GM12878 (cell line): ENCODE results near the gene PTPN18. TPM values are rescaled to one million over a fixed set of nuclear protein-coding genes. Genes with fewer than 3 reads are reported as not detected.
A peak's percentile ranks its signal among the peaks of the same experiment; 100 is the strongest.

Source experiments
- ATAC-seq: fragments of 200-7000 bp; cut with Tn5 transposase; 3 replicates; pipeline ENCODE4 v1.9.1; 2020; ENCODE audit warnings: mild to moderate bottlenecking, moderate library complexity
- BruUV-seq: library from RNA; stranded (reverse); fragments of 400-500 nt; replicated peaks from 2 replicates; lab custom pipeline; 2021; lab: Mats Ljungman, UMichigan
- CTCF ChIA-PET: fragments of 300-600 bp; sonication (Branson Sonifier 250); formaldehyde crosslinking; extraction: SDS; loops from one replicate; lab custom pipeline; 2021; ENCODE audit warnings: inconsistent platforms; lab: Yijun Ruan, JAX
- POLR2A ChIA-PET: fragments of 350-600 bp; formaldehyde crosslinking; extraction: SDS; loops from one replicate; lab custom pipeline; 2021; ENCODE audit warnings: inconsistent platforms; lab: Charles Lee
- RAD21 ChIA-PET: fragments of 300-600 bp; sonication (Branson Sonifier 250); formaldehyde crosslinking; loops from one replicate; lab custom pipeline; 2023; ENCODE audit warnings: antibody characterized with exemption; ENCODE audit not compliant: unreplicated experiment; lab: Charles Lee
- SMC1A ChIA-PET: fragments of 300-600 bp; sonication (Branson Sonifier 250); formaldehyde crosslinking; loops from one replicate; lab custom pipeline; 2023; ENCODE audit not compliant: unreplicated experiment, uncharacterized antibody; lab: Charles Lee
- DNase-seq: peaks from one replicate; pipeline ENCODE4 v3.0.0-alpha.2; 2011; ENCODE audit warnings: low read depth, low spot score
- FAIRE-seq: peaks from 3 replicates; lab custom pipeline; 2011; peaks lifted over from hg19 to GRCh38; lab: Jason Lieb, UNC
- H2AFZ ChIP-seq: 2 replicates; pipeline ENCODE4 v1.6.0; 2011; ENCODE audit warnings: low read depth, low read length, control low read depth; ENCODE audit not compliant: control insufficient read depth
- H3K27ac ChIP-seq: 2 replicates; pipeline ENCODE4 v1.5.1; 2011; ENCODE audit warnings: control low read depth; ENCODE audit not compliant: control insufficient read depth, insufficient read depth
- H3K27me3 ChIP-seq, 2 experiments: replicated peaks in 1 of 2; 2 replicates each; pipeline versions ENCODE4 v1.6.0 to v1.6.1; 2011; ENCODE audit warnings: low read length in 1 of 2; ENCODE audit not compliant: control insufficient read depth in 2 of 2, insufficient read depth in 2 of 2
- H3K36me3 ChIP-seq, 2 experiments: 2 replicates each; pipeline ENCODE4 v1.5.1; 2011; ENCODE audit warnings: low read length in 1 of 2; ENCODE audit not compliant: control insufficient read depth in 2 of 2, insufficient read depth in 2 of 2
- H3K4me1 ChIP-seq: 2 replicates; pipeline ENCODE4 v1.6.1; 2011; ENCODE audit warnings: mild to moderate bottlenecking, low read length, moderate library complexity, mixed read lengths; ENCODE audit not compliant: control insufficient read depth, insufficient read depth
- H3K4me2 ChIP-seq: 2 replicates; pipeline ENCODE4 v1.6.0; 2011; ENCODE audit warnings: control low read depth; ENCODE audit not compliant: control insufficient read depth, insufficient read depth
- H3K4me3 ChIP-seq: fragments of 200-600 bp; sonication (generic); 2 replicates; pipeline ENCODE4 v1.5.1; 2016
- H3K79me2 ChIP-seq: 2 replicates; pipeline ENCODE4 v1.6.0; 2011; ENCODE audit warnings: low read length; ENCODE audit not compliant: control insufficient read depth, insufficient read depth
- H3K9ac ChIP-seq: 2 replicates; pipeline ENCODE4 v1.8.0; 2011; ENCODE audit warnings: low read length, control low read depth, mixed read lengths; ENCODE audit not compliant: control insufficient read depth, insufficient read depth
- H3K9me3 ChIP-seq: replicated peaks from 3 replicates; pipeline ENCODE4 v1.5.1; 2011; ENCODE audit warnings: mild to moderate bottlenecking, low read length; ENCODE audit not compliant: control insufficient read depth, insufficient read depth
- H4K20me1 ChIP-seq: 2 replicates; pipeline ENCODE4 v1.6.0; 2011; ENCODE audit not compliant: control insufficient read depth, insufficient read depth
- DPF2 ChIP-seq: fragments of 450-650 bp; IDR thresholded peaks from 2 replicates; pipeline ENCODE4 v1.6.1; 2017; ENCODE audit warnings: mild to moderate bottlenecking
- ETV6 ChIP-seq, 2 experiments: fragments of 450-650 bp in 1 of 2; IDR thresholded peaks in 1 of 2; conservative IDR thresholded peaks in 1 of 2; 2 replicates each; pipeline ENCODE4 v1.6.1; 2014; ENCODE audit warnings: antibody characterized with exemption in 1 of 2, borderline replicate concordance in 1 of 2, low read depth in 1 of 2, mild to moderate bottlenecking in 1 of 2, moderate library complexity in 1 of 2
- NFXL1 ChIP-seq: fragments of 450-650 bp; IDR thresholded peaks from 2 replicates; pipeline ENCODE4 v1.6.1; 2017; ENCODE audit warnings: antibody characterized with exemption, mild to moderate bottlenecking, borderline replicate concordance
- SMARCA5 ChIP-seq: fragments of 450-650 bp; IDR thresholded peaks from 2 replicates; pipeline ENCODE4 v1.6.1; 2017; ENCODE audit warnings: mild to moderate bottlenecking
- YBX1 ChIP-seq: fragments of 450-650 bp; IDR thresholded peaks from 2 replicates; pipeline ENCODE4 v1.6.1; 2016; ENCODE audit warnings: antibody characterized with exemption
- WGBS: methylation state at CpG from one replicate; pipeline ENCODE4 v1.1.6; 2016; ENCODE audit warnings: low lambda C conversion rate; ENCODE audit not compliant: insufficient replicate concordance, insufficient coverage; ENCODE audit errors: missing lambda C conversion rate; 5-methylcytosine and 5-hydroxymethylcytosine counted together
- in situ Hi-C: fragments of 300-500 bp; cut with MboI; formaldehyde crosslinking; loops from 9 replicates; pipeline ENCODE4 v1.14.3; 2018; ENCODE audit warnings: mixed read lengths
- intact Hi-C: fragments of 100-400 bp; cut with micrococcal nuclease; formaldehyde crosslinking; loops from one replicate; pipeline ENCODE4 v1.14.2; 2022; ENCODE audit not compliant: unreplicated experiment
- polyA plus RNA-seq, 11 experiments: library from polyadenylated mRNA; depleted of rRNA in 4 of 11; unstranded in 6 of 11; stranded (reverse) in 5 of 11; fragments of >200 nt; fragmentation: Nextera tagmentation in 4 of 11; fragmentation: Illumina TruSeq in 1 of 11; extraction: Ambion mirVana in 4 of 11; extraction: Trizol in 1 of 11; gene quantifications; 1 replicate in 1 of 11; 2 replicates in 10 of 11; pipeline versions ENCODE4 v1.2.1 to v1.2.3, GENCODE V29; 2011 to 2016; ENCODE audit warnings: inconsistent platforms in 2 of 11, missing spikeins in 2 of 11, low read depth in 1 of 11
- total RNA-seq, 4 experiments: library from RNA; depleted of rRNA in 3 of 4; stranded (reverse); fragments of >200 nt in 3 of 4; fragmentation: Illumina TruSeq in 1 of 4; extraction: Trizol in 1 of 4; gene quantifications; 2 replicates each; pipeline versions ENCODE4 v1.2.1 to v1.2.3, GENCODE V29; 2013 to 2021

The PTPN18 gene
- total and polyA plus RNA-seq, 10 of the 15 experiments (the other 5 are each of a cell fraction or from before 2014, with no cell fraction given), result 14.8 to 89.9 (median 43.4) TPM

GRCh38 chr2:130341562-130342019, 14.3 kb upstream of the PTPN18 start:
- ChIA-PET RAD21 (interaction anchor here (1.2 to 5.0 kb wide), 8 partner anchors 9 to 1340 kb away, joined by 3 to 34 read pairs (median 10); partner anchors contain the start of gene SMPD4), POLR2A (interaction anchor here (0.6 to 2.9 kb wide), 7 partner anchors 10 to 488 kb away, joined by 3 to 25 read pairs (median 5); partner anchors contain the start of gene SMPD4), SMC1A (interaction anchor here (1.2 to 3.7 kb wide), 10 partner anchors 9 to 1341 kb away, joined by 3 to 24 read pairs (median 8); no protein-coding TSS in a partner anchor), CTCF (interaction anchor here (0.7 to 3.2 kb wide), 10 partner anchors 9 to 1333 kb away, joined by 3 to 38 read pairs (median 8); partner anchors contain the start of genes MZT2B and SMPD4)
- Histone ChIP-seq H3K79me2 (peaks cover 25% of the 10 kb centered on the region), H4K20me1 (no peaks in the 10 kb centered on the region), H3K4me1 (peaks cover 10% of the 10 kb centered on the region), H3K4me2 (peak overlapping the region; percentile 39), H3K4me3 (peak overlapping the region; percentile 67), H3K36me3 (peaks cover 16 to 20% of the 10 kb centered on the region in 2 experiments), H3K27ac (peak overlapping the region; percentile 81), H2AFZ (peak overlapping the region; percentile 95), H3K9ac (peak overlapping the region; percentile 78; the same call in 1 of the 2 replicates), H3K9me3 (no peaks in the 10 kb centered on the region), H3K27me3 (no peaks in the 10 kb centered on the region)
- in situ Hi-C loops, result loop anchor here (25.0 kb wide), 1 partner anchor 1471 kb away; no protein-coding TSS in a partner anchor
- TF ChIP-seq SMARCA5 (0 out of 2 replicates have a peak, but pooled peaks have one; percentile 25), ETV6 (conservative IDR thresholded peaks at IDR 0.05 in 1 of 2, IDR thresholded peaks at IDR 0.05 in 1 of 2; ENCODE audit: borderline replicate concordance in 1 of 2, low read depth in 1 of 2) (no peak), DPF2 (no peak), NFXL1 (no peak), YBX1 (no peak)
- FAIRE-seq (peak; percentile 66), DNase-seq (no peak), ATAC-seq (peak; percentile 1; the same call in 2 of the 3 replicates)
- under 1% methylated on average over 17 of the region's 24 CpGs for WGBS
- intact Hi-C loops, result loop anchor here (1.0 to 10.0 kb wide), 3 partner anchors 31 to 763 kb away; partner anchors contain the start of gene PLEKHB2
- BruUV-seq, result no TSS peak
